T1000 (cell line): ENCODE data around the gene PDF.
A peak's percentile ranks its signal among the peaks of the same experiment; 100 is the strongest.

ENCODE experiments used
- DNase-seq: peaks from one replicate; lab custom pipeline; 2025; ENCODE audit warnings: mixed read lengths; lab: John Stamatoyannopoulos, UW

The PDF gene

GRCh38 chr16:69339289-69340094 is 9.1 kb upstream of the PDF start, which contains the start of the genes COG8 and NIP7:
Gene COG8 (minus strand): TSS chr16:69339564. CDS start chr16:69339552, 12 bp downstream.
Gene NIP7 (plus strand): TSS chr16:69339772. CDS start chr16:69339830, 58 bp downstream.
- DNase-seq = peak; percentile 89

GRCh38 chr16:69338557-69339288 is 8.3 kb upstream of the PDF start:
- no peak for DNase-seq

GRCh38 chr16:69334696-69335095 is 4.3 kb upstream of the PDF start:
- no peak for DNase-seq

- no peak for DNase-seq
Measured at GRCh38 chr16:69329369-69330285, 761 bp downstream of the PDF start.

GRCh38 chr16:69328854-69329316 is 1.5 kb downstream of the PDF start:
- no peak for DNase-seq

- DNase-seq = no peak
Measured at GRCh38 chr16:69327585-69328310, 2.6 kb downstream of the PDF start.

GRCh38 chr16:69326172-69326873 is 4.1 kb downstream of the PDF start:
- no peak for DNase-seq

GRCh38 chr16:69325784-69326171 is 4.6 kb downstream of the PDF start:
- no peak for DNase-seq

GRCh38 chr16:69324585-69325253 is 5.7 kb downstream of the PDF start:
- DNase-seq = no peak

- no peak for DNase-seq
Measured at GRCh38 chr16:69324013-69324531, 6.3 kb downstream of the PDF start.

- DNase-seq = no peak
Measured at GRCh38 chr16:69323415-69323814, 7.0 kb downstream of the PDF start.

- DNase-seq = no peak
Measured at GRCh38 chr16:69322343-69322742, 8.0 kb downstream of the PDF start.

GRCh38 chr16:69321080-69321479 is 9.3 kb downstream of the PDF start:
- DNase-seq = no peak

GRCh38 chr16:69320740-69321073 is 9.7 kb downstream of the PDF start:
- no peak for DNase-seq

- no peak for DNase-seq
Measured at GRCh38 chr16:69319826-69320739, 10.3 kb downstream of the PDF start.

GRCh38 chr16:69319381-69319780 is 11.0 kb downstream of the PDF start:
- DNase-seq = no peak

- no peak for DNase-seq
Measured at GRCh38 chr16:69318911-69319289, 11.5 kb downstream of the PDF start.

GRCh38 chr16:69318177-69318910 is 12.0 kb downstream of the PDF start:
- DNase-seq = no peak
